ENCODE results near the gene VAMP2.
A peak's percentile ranks its signal among the peaks of the same experiment; 100 is the strongest.

VAMP2 gene

GRCh38 chr17:8162233-8162996 lies at the start of gene VAMP2:
Gene VAMP2, minus strand, starts transcription at chr17:8162948. Its CDS starts 69 bp downstream, at chr17:8162879.
- DNase-seq, result peak; percentile 92

- DNase-seq, result no peak
Measured at GRCh38 chr17:8210761-8211458, 48.2 kb upstream of the VAMP2 start.

- DNase-seq, result peak; percentile 99
Measured at GRCh38 chr17:8209907-8210760, 47.4 kb upstream of the VAMP2 start, which contains the start of gene AURKB. Gene AURKB, minus strand, starts transcription at chr17:8210575. Its CDS starts 351 bp downstream, at chr17:8210224.

- DNase-seq, result no peak
Measured at GRCh38 chr17:8206536-8206935, 43.8 kb upstream of the VAMP2 start.

- DNase-seq, result no peak
Measured at GRCh38 chr17:8204761-8205555, 42.2 kb upstream of the VAMP2 start.

- DNase-seq, result peak; percentile 98
Measured at GRCh38 chr17:8192070-8192815, 29.5 kb upstream of the VAMP2 start.

- no peak for DNase-seq
Measured at GRCh38 chr17:8190506-8190905, 27.8 kb upstream of the VAMP2 start.

- DNase-seq, result peak; percentile 99
Measured at GRCh38 chr17:8189711-8190477, 27.1 kb upstream of the VAMP2 start, which contains the start of gene BORCS6. Gene BORCS6, minus strand, starts transcription at chr17:8190180. Its CDS starts 40 bp downstream, at chr17:8190140.

GRCh38 chr17:8189041-8189710 lies 26.4 kb upstream of the VAMP2 start:
- peak; percentile 66 for DNase-seq

GRCh38 chr17:8188263-8188839 lies 25.6 kb upstream of the VAMP2 start:
- DNase-seq, result peak; percentile 68

GRCh38 chr17:8187517-8188262 lies 24.9 kb upstream of the VAMP2 start:
- peak; percentile 99 for DNase-seq

- peak; percentile 99 for DNase-seq
Measured at GRCh38 chr17:8186787-8187516, 24.2 kb upstream of the VAMP2 start.

- no peak for DNase-seq
Measured at GRCh38 chr17:8186446-8186786, 23.7 kb upstream of the VAMP2 start.

GRCh38 chr17:8185582-8186445 lies 23.1 kb upstream of the VAMP2 start:
- peak; percentile 90 for DNase-seq

GRCh38 chr17:8176998-8177731 lies 14.4 kb upstream of the VAMP2 start:
- peak; percentile 65 for DNase-seq

GRCh38 chr17:8176197-8176940 lies 13.6 kb upstream of the VAMP2 start, which contains the start of gene TMEM107:
Gene TMEM107, minus strand, starts transcription at chr17:8176380. Its CDS starts 94 bp downstream, at chr17:8176286.
- peak; percentile 98 for DNase-seq

All from DMS53 (cell line).